CD4-positive, alpha-beta T cell (primary cell): ENCODE data around the gene PTPRZ1. TPM values are rescaled to one million over a fixed set of nuclear protein-coding genes. Genes with fewer than 3 reads are reported as not detected.

Experiments used
- ATAC-seq: fragments of 200-7000 bp; cut with Tn5 transposase; one replicate; pipeline ENCODE4 v1.10.0; 2022; ENCODE audit warnings: mild to moderate bottlenecking; ENCODE audit not compliant: poor library complexity
- CTCF ChIA-PET: fragments of 350-600 bp; sonication (Branson Sonifier 250); formaldehyde crosslinking; loops from one replicate; lab custom pipeline; 2021; ENCODE audit warnings: antibody characterized with exemption, inconsistent platforms; lab: Charles Lee
- POLR2A ChIA-PET: fragments of 350-600 bp; sonication (Branson Sonifier 250); formaldehyde crosslinking; loops from one replicate; lab custom pipeline; 2021; ENCODE audit warnings: antibody characterized with exemption, inconsistent platforms; lab: Charles Lee
- DNase-seq, 14 experiments: peaks; one replicate each; pipeline ENCODE4 v3.0.0-alpha.2; 2013 to 2020; ENCODE audit warnings: mixed read lengths in 2 of 14
- H3K27ac ChIP-seq, 2 donors: one replicate each; pipeline versions ENCODE4 v1.5.1 to v1.7.0; 2013; ENCODE audit warnings: low read length in 2 of 2, low read depth in 1 of 2, mild to moderate bottlenecking in 1 of 2
- H3K27me3 ChIP-seq, 2 experiments: 1 replicate in 1 of 2; 2 replicates in 1 of 2; pipeline versions ENCODE4 v1.6.1 to v1.7.0; 2013; ENCODE audit warnings: low read length in 2 of 2, control low read depth in 1 of 2, mild to moderate bottlenecking in 1 of 2, moderate library complexity in 1 of 2; ENCODE audit not compliant: insufficient read depth in 2 of 2, control insufficient read depth in 1 of 2
- H3K36me3 ChIP-seq: one replicate; pipeline ENCODE4 v1.6.1; 2013; ENCODE audit warnings: low read length, control low read depth; ENCODE audit not compliant: insufficient read depth
- H3K4me1 ChIP-seq: one replicate; pipeline ENCODE4 v1.6.1; 2013; ENCODE audit warnings: low read length, control low read depth; ENCODE audit not compliant: insufficient read depth
- H3K4me3 ChIP-seq: one replicate; pipeline ENCODE4 v1.5.1; 2013; ENCODE audit warnings: mild to moderate bottlenecking, low read length, moderate library complexity
- H3K9me3 ChIP-seq, 2 experiments: 1 replicate in 1 of 2; 2 replicates in 1 of 2; pipeline versions ENCODE4 v1.6.1 to v1.7.0; 2013; ENCODE audit warnings: low read length in 2 of 2, mild to moderate bottlenecking in 2 of 2, control low read depth in 1 of 2, moderate library complexity in 1 of 2; ENCODE audit not compliant: control insufficient read depth in 1 of 2, insufficient read depth in 1 of 2
- H3K27ac Mint-ChIP-seq: one replicate; pipeline ENCODE4 v1.8.0; 2020; ENCODE audit warnings: mixed read lengths
- H3K27me3 Mint-ChIP-seq: one replicate; pipeline ENCODE4 v1.8.0; 2021; ENCODE audit warnings: mixed read lengths
- H3K36me3 Mint-ChIP-seq: one replicate; pipeline ENCODE4 v1.8.0; 2021; ENCODE audit warnings: low read depth, mixed read lengths
- H3K4me1 Mint-ChIP-seq: one replicate; pipeline ENCODE4 v1.8.0; 2021; ENCODE audit warnings: low read depth, mixed read lengths
- H3K4me3 Mint-ChIP-seq: one replicate; pipeline ENCODE4 v1.8.0; 2020; ENCODE audit warnings: mild to moderate bottlenecking, mixed read lengths
- H3K9me3 Mint-ChIP-seq: one replicate; pipeline ENCODE4 v1.8.0; 2020; ENCODE audit warnings: mixed read lengths
- intact Hi-C, 2 experiments: fragments of 100-400 bp; cut with DNase I in 1 of 2; cut with micrococcal nuclease in 1 of 2; formaldehyde crosslinking; loops; one replicate each; pipeline versions ENCODE4 v1.15.1 to v1.9.0; 2023 to 2025; cut with DNase I, micrococcal nuclease
- total RNA-seq, 174 experiments: library from RNA in 2 of 174; stranded (reverse) in 2 of 174; gene quantifications; one replicate each; pipeline ENCODE4 v1.2.3 and lab custom pipeline; 2021 to 2026
- TF ChIP-seq, protein P1 (sequence below): fragments of 200-600 bp; IDR thresholded peaks from one replicate; pipeline ENCODE4 v1.8.0; 2022; ENCODE audit warnings: antibody characterized with exemption, mild to moderate bottlenecking

The PTPRZ1 gene
- total RNA-seq, 2 experiments from 2014 or later = not detected

DNA sequence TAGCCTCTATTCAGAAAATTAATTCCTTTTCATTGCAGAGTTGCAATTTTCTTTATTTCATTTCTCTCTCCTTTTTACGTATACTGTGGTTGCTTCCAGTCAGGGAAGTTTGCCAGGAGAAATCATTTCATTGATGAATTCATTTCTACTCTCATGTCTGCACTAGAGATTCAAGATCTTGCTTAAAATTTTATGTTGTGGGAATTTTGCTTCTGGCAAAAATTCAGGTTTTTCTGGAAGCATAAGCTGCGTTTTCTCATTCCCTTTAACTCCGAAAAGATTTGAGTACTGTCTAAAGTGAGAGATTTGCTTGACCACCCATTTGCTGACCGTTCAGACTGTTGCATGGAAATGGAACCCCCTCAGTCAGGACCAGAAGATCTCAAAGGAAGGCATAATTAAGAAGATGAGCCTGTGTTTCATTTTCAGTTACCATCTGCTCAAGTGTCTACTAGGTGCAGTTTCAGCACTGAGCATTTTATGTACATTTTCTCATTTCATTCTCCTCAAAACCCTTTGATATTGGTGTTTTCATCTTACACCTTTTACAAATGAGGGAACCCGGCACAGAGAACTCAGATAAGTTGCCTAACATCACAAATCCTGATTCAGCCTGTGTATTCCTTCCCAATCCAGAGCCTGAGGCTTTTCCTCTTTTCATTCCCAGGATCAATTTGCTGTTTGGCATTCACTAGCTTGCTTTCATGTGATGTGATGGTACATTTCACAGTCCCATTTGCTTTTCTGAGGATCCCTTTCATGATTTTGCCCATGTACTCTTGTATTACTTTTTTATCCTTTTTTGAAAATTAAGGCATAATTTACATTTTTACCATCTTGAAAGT, 3.9 kb downstream of the PTPRZ1 start:
- intact Hi-C loops = no loop called here
- H3K27me3 Mint-ChIP-seq = peaks cover 46% of the 10 kb centered on the region
- no peak overlapping the region for H3K27ac Mint-ChIP-seq
- H3K36me3 Mint-ChIP-seq = no peaks in the 10 kb centered on the region
- H3K4me1 Mint-ChIP-seq = no peaks in the 10 kb centered on the region
- H3K36me3 ChIP-seq = no peaks in the 10 kb centered on the region
- H3K9me3 Mint-ChIP-seq = peaks cover 5% of the 10 kb centered on the region
- H3K4me3 Mint-ChIP-seq = no peak overlapping the region
- peaks cover 7 to 18% of the 10 kb centered on the region in 2 experiments for H3K27me3 ChIP-seq
- no peaks in the 10 kb centered on the region for H3K4me1 ChIP-seq
- ChIA-PET CTCF (no interaction called here), POLR2A (no interaction called here)
- H3K4me3 ChIP-seq = no peak overlapping the region
- TF ChIP-seq, protein P1, sequence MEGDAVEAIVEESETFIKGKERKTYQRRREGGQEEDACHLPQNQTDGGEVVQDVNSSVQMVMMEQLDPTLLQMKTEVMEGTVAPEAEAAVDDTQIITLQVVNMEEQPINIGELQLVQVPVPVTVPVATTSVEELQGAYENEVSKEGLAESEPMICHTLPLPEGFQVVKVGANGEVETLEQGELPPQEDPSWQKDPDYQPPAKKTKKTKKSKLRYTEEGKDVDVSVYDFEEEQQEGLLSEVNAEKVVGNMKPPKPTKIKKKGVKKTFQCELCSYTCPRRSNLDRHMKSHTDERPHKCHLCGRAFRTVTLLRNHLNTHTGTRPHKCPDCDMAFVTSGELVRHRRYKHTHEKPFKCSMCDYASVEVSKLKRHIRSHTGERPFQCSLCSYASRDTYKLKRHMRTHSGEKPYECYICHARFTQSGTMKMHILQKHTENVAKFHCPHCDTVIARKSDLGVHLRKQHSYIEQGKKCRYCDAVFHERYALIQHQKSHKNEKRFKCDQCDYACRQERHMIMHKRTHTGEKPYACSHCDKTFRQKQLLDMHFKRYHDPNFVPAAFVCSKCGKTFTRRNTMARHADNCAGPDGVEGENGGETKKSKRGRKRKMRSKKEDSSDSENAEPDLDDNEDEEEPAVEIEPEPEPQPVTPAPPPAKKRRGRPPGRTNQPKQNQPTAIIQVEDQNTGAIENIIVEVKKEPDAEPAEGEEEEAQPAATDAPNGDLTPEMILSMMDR = no peak
- no peak for DNase-seq
- no peak overlapping the region for H3K27ac ChIP-seq
- no peak for ATAC-seq
- peaks cover 0 to 8% of the 10 kb centered on the region in 2 experiments for H3K9me3 ChIP-seq

DNA sequence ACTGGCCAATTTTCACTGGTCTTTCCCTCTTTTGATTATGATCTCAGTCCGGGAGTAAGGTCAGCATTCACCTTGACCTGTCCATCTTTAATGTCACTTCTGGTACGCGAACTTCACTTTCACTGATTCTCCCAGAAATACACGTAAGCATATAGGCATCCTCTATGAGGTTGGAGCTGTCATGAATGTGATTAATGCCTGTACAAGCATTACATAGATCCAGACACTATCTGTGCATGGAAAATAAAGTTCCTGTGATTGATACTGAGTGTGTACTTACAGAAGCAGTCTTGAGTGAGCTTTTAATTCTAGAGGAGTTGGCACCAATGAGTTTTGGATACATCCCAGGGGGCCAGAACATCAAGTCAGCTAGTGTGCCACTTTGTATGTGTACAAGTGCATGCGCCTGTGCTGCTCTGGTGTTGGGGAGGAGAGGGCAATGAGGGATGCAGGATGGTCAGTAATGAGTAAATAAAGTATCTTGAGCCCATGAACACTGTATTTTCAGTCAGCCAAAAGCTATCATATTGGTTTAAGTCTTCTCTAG, 6.0 kb downstream of the PTPRZ1 start:
- Histone ChIP-seq H3K36me3 (no peaks in the 10 kb centered on the region), H3K9me3 (no peaks in the 10 kb centered on the region), H3K4me1 (no peaks in the 10 kb centered on the region), H3K27me3 (peaks cover 0 to 6% of the 10 kb centered on the region in 2 experiments), H3K4me3 (no peak overlapping the region), H3K27ac (no peak overlapping the region)
- Mint-ChIP-seq H3K4me1 (no peaks in the 10 kb centered on the region), H3K9me3 (peaks cover 11% of the 10 kb centered on the region), H3K36me3 (no peaks in the 10 kb centered on the region), H3K27ac (no peak overlapping the region), H3K27me3 (peaks cover 29% of the 10 kb centered on the region), H3K4me3 (no peak overlapping the region)
- DNase-seq = no peak
- TF ChIP-seq, protein P1 = no peak
- CTCF ChIA-PET = no interaction called here
- no peak for ATAC-seq
- intact Hi-C loops = no loop called here
- POLR2A ChIA-PET = no interaction called here

DNA sequence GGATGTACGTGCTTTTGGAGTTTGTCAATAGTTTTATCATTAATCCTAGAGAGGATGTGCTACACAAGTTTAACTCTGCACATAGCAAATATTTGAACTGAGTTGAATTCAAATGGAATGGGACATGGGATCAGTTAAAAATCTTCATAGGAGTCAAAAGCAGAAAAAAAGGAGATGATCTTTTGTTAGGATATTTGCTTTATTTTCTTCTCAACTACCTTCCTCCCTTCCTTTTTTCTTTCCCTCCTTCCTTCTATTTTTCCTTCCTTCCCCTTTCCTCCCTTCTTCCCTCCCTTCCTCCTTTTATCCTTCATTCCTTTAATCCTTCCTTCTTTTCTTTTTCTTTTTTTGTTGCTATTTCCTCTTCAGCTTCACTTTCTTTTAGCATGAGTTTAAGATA, 6.6 kb downstream of the PTPRZ1 start:
- no peaks in the 10 kb centered on the region for H3K4me1 ChIP-seq
- Mint-ChIP-seq H3K9me3 (peaks cover 11% of the 10 kb centered on the region), H3K36me3 (no peaks in the 10 kb centered on the region), H3K27me3 (peaks cover 23% of the 10 kb centered on the region), H3K27ac (no peak overlapping the region), H3K4me1 (no peaks in the 10 kb centered on the region), H3K4me3 (no peak overlapping the region)
- intact Hi-C loops = no loop called here
- no peak overlapping the region for H3K27ac ChIP-seq
- no peaks in the 10 kb centered on the region for H3K9me3 ChIP-seq
- TF ChIP-seq, protein P1 = no peak
- DNase-seq (no peak), ATAC-seq (no peak)
- ChIA-PET POLR2A (no interaction called here), CTCF (no interaction called here)
- H3K4me3 ChIP-seq = no peak overlapping the region
- peaks cover 0 to 4% of the 10 kb centered on the region in 2 experiments for H3K27me3 ChIP-seq
- no peaks in the 10 kb centered on the region for H3K36me3 ChIP-seq
